HG02588 (cell line): ENCODE measurements around the gene NT5C.

ENCODE experiments used
- ATAC-seq: cut with Tn5 transposase; IDR thresholded peaks from one replicate; pipeline ENCODE4 v1.9.1; 2021; ENCODE audit warnings: mild to moderate bottlenecking, moderate library complexity; ENCODE audit not compliant: unreplicated experiment

The NT5C gene

DNA sequence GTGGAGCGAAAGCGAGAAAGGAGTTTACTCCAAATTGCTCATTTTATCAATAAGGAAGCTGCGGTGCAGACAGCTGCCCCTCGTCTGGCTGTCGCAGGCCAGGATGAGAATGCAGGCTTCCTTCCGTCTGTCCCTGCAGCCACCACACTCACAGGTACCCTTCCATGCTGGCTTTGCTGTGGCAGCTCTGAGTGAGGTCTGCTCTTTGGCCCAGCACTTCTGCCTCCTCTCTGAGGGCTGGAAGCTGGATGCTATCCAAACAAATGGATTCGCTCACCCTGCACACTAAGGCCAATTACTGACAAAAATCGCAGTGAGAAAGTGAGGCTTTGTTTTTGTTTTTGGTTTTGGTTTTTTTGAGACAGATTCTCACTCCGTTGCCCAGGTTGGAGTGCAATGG lies 14.8 kb downstream of the NT5C start:
- ATAC-seq = no peak

GRCh38 chr17:75115555-75115954 lies 16.0 kb downstream of the NT5C start:
- ATAC-seq = no peak

DNA sequence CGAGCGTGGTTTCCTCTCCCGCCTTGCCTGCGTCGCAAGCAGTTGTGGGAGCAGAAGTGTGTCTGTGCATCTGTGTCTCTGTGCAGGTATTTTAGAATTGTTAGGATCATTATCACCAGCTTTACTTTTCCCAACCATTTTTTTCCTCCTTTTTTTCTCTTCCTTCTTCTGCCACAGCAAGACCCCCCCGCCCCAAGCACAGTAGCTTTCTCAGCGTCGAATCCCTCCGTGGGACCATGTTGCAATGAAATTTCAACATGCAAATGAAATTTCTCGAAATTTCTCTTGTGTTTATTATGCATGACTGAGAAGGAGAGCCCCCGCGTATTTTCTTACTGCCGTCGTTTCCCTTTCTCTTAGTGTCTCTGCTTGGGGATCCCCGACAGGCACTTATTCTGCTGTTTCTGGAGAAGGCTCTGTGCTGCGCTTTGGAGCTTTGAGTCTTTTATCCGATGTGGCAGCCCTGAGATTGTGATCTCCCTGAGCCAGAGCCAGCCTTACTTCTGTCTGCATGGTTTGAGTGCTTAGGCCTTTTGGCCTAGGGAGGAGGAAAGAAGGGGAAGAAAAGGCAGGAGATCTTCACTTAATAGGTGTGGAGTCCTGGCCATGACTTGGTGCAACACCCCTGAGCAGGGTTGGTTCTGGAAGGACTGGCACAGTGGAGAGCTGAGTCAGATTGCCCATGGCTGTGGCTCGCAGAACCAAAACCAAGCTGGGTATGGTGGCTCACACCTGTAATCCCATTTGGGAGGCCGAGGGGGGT lies 16.8 kb downstream of the NT5C start:
- no peak for ATAC-seq

- ATAC-seq = no peak
These were observed 17.6 kb downstream of the NT5C start for GRCh38 chr17:75113798-75114551.

DNA sequence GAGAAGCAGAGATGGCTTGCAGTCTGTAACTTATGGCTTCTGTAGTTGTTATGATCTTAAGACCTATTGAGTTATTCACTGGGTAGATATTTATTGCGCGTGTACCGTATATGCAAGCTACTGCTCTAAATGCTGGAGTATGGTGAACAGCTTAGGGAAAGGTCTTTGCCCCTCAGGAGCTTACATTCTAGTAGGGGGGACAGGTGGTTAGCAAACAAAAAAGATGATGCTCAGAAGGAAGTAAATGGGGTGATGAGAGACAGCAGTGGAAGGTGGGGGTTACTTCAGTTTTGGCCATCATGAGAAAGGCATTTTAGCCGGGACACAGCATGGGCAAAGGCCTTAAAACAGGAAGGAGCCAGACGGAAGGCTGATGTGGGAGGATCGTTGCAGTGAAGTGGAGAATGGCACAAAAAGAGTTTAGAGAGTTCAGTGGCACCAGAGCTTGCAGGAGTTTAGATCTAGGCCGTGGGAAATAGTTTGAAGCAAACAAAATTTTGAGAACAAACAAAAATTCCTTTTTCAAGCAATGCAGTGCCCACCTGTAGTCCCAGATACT lies 19.7 kb downstream of the NT5C start:
- no peak for ATAC-seq

- no peak for ATAC-seq
These were observed 21.2 kb downstream of the NT5C start for GRCh38 chr17:75110234-75110937.

GRCh38 chr17:75109407-75110233 lies 21.9 kb downstream of the NT5C start, which contains the start of gene ARMC7:
TSS of gene ARMC7 (plus strand) at chr17:75109969. CDS start at chr17:75110289, 320 bp downstream.
- peak; percentile 77 for ATAC-seq

GRCh38 chr17:75109046-75109406 lies 22.5 kb downstream of the NT5C start:
- ATAC-seq = no peak

- ATAC-seq = no peak
These were observed 23.3 kb downstream of the NT5C start for GRCh38 chr17:75108193-75108592.

GRCh38 chr17:75105126-75106080 lies 26.1 kb downstream of the NT5C start:
- no peak for ATAC-seq

GRCh38 chr17:75103601-75104554 lies 27.7 kb downstream of the NT5C start:
- no peak for ATAC-seq

DNA sequence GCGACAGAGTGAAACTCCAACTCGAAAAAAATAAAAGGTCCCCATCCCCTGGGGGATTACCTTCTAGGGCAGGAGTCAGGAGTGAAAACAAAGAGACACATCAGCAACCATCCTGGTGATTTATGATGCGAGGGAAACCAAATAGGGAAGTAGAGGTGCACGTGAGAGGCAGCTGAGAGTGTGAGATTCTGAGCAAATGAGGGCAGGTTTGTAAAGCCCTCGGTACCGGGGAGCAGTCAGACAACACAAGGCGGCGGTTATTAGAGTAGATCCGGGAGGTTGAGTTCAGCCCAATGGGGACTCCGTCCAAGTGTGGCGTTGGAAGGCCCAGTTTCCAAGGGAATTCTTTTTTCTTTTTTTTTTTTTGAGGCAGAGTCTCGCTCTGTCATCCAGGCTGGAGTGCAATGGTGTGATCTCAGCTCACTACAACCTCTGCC lies 29.1 kb downstream of the NT5C start:
- no peak for ATAC-seq

DNA sequence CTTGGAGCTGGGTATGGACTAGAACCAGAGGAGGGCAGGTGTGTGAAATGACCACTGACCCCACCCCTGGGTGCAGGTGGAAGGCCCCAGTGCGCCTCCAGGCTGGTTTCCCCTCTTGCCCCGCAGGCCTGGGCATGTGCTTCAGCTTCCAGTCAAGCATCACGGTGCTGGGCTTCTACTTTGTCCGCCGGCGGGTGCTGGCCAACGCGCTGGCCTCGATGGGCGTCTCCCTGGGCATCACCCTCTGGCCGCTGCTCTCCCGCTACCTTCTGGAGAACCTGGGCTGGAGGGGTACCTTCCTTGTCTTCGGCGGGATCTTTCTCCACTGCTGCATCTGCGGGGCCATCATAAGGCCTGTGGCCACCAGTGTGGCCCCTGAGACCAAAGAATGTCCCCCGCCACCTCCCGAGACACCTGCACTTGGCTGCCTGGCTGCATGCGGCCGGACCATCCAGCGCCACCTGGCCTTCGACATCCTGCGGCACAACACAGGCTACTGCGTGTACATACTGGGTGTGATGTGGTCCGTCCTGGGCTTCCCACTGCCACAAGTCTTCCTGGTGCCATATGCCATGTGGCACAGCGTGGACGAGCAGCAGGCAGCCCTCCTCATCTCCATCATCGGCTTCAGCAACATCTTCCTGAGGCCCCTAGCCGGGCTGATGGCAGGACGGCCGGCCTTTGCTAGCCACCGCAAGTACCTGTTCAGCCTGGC lies 31.5 kb downstream of the NT5C start:
- no peak for ATAC-seq

DNA sequence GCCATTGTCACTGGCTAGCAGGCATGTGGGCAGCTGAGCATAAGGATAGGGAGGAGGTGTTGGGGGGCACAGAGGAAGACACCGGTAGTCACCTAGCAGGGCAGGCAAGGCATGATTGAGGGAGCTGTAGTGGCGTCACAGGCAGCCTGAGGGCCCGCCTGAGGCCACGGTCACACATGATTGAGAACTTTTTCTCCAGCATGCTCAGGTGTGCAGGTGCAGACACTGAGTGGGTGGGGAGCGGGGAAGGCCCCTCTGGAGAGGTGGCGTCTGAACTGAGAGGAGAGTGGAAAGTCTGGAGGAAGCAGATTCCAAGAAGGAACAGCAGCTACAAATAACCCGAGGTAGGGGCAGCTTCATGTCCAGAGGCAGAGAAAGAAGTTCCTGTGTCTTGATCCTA lies 32.7 kb downstream of the NT5C start:
- ATAC-seq = no peak

GRCh38 chr17:75097865-75098264 lies 33.7 kb downstream of the NT5C start:
- ATAC-seq = no peak

DNA sequence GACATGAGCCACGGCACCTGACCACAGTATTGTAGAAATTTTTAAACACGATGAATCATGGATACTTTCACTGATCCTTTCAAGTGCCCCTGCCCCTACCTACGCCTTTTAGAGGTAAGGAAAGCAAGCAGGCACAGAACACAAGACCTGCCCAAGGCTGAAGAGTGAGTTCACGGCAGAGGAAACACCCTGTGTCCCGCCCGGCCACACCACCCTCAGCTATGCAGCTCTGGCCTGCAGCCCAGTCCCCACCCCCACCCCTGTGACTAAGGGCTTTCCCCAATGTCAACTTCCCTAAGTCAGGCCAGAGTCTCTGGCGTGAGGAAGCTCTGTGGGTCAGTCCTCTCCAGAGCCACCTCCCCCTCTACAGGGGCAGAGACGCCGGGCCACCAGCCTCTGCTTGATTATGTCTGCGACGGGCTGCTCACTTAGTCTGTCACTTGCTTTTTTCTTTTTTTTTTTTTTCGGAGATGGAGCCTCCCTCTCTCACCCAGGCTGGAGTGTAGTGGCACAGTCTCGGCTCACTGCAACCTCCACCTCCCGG lies 35.4 kb downstream of the NT5C start:
- ATAC-seq = no peak

DNA sequence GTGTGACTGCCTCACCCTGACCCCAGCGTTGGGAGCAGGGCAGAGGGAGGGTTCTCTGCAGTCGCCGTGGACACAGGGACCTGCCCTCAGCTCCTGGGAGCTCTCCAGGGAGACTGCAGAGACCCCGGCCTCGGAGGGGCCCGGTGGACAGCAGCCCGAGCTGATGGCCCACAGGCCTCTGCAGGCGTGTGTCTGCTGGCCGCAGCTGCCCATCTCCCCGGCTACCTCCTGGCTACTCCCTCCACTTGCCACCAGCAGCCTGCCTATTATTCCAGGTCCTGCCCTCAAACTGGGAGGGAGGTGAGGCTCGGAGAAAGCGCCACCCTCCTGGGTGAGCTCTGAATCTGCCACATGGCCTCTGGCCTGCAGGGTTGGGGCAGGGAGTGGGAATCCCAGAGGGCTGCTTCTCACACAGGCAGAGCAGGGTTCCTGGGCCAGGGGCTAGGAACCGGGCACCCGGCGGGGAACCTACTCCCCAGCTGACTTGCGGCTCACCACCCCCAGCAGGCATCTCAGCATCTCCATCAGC lies 36.6 kb downstream of the NT5C start:
- no peak for ATAC-seq
